HEK293T (cell line): Measurements from ENCODE around the gene MAPK12.

Source experiments
- CTCF ChIA-PET: fragments of 350-600 bp; formaldehyde crosslinking; extraction: SDS; loops from one replicate; lab custom pipeline; 2021; ENCODE audit warnings: antibody characterized with exemption, inconsistent platforms; lab: Yijun Ruan, JAX
- POLR2A ChIA-PET: fragments of 350-600 bp; formaldehyde crosslinking; extraction: SDS; loops from one replicate; lab custom pipeline; 2020; ENCODE audit warnings: antibody characterized with exemption, inconsistent platforms; lab: Yijun Ruan, JAX
- DNase-seq: peaks from one replicate; pipeline ENCODE4 v3.0.0; 2012; ENCODE audit warnings: mixed read lengths; ENCODE audit errors: extremely low spot score
- ARNT ChIP-seq: fragments of 450-650 bp; IDR thresholded peaks from 2 replicates; pipeline ENCODE4 v1.6.1; 2017; ENCODE audit warnings: mild to moderate bottlenecking
- BHLHE40 ChIP-seq: fragments of 450-650 bp; IDR thresholded peaks from 2 replicates; pipeline ENCODE4 v1.6.1; 2016; ENCODE audit warnings: mild to moderate bottlenecking, moderate library complexity, borderline replicate concordance
- CTBP1 ChIP-seq: fragments of 450-650 bp; IDR thresholded peaks from 2 replicates; pipeline ENCODE4 v1.6.1; 2016; ENCODE audit warnings: borderline replicate concordance
- ELF4 ChIP-seq: fragments of 450-650 bp; IDR thresholded peaks from 2 replicates; pipeline ENCODE4 v1.6.1; 2017; ENCODE audit warnings: antibody characterized with exemption
- FOXA1 ChIP-seq: fragments of 450-650 bp; IDR thresholded peaks from 2 replicates; pipeline ENCODE4 v1.6.1; 2016; ENCODE audit warnings: mild to moderate bottlenecking
- FOXK2 ChIP-seq: fragments of 450-650 bp; IDR thresholded peaks from 2 replicates; pipeline ENCODE4 v1.6.1; 2016; ENCODE audit warnings: mild to moderate bottlenecking
- FOXM1 ChIP-seq: fragments of 450-650 bp; IDR thresholded peaks from 2 replicates; pipeline ENCODE4 v1.6.1; 2017; ENCODE audit warnings: mild to moderate bottlenecking, borderline replicate concordance
- HDGF ChIP-seq: fragments of 450-650 bp; IDR thresholded peaks from 2 replicates; pipeline ENCODE4 v1.6.1; 2017; ENCODE audit warnings: antibody characterized with exemption, borderline replicate concordance
- L3MBTL2 ChIP-seq: fragments of 450-650 bp; conservative IDR thresholded peaks from 2 replicates; pipeline ENCODE4 v1.6.1; 2016; ENCODE audit warnings: mild to moderate bottlenecking
- LEF1 ChIP-seq: fragments of 450-650 bp; IDR thresholded peaks from 2 replicates; pipeline ENCODE4 v1.6.1; 2017; ENCODE audit warnings: mild to moderate bottlenecking, borderline replicate concordance
- NFRKB ChIP-seq: fragments of 450-650 bp; IDR thresholded peaks from 2 replicates; pipeline ENCODE4 v1.6.1; 2016; ENCODE audit warnings: mild to moderate bottlenecking, moderate library complexity
- PKNOX1 ChIP-seq: fragments of 450-650 bp; IDR thresholded peaks from 2 replicates; pipeline ENCODE4 v1.6.1; 2016
- SP1 ChIP-seq: fragments of 450-650 bp; IDR thresholded peaks from 2 replicates; pipeline ENCODE4 v1.6.1; 2017
- SUZ12 ChIP-seq: fragments of 450-650 bp; IDR thresholded peaks from 2 replicates; pipeline ENCODE4 v1.6.1; 2016; ENCODE audit warnings: mild to moderate bottlenecking
- TARDBP ChIP-seq: fragments of 450-650 bp; IDR thresholded peaks from 2 replicates; pipeline ENCODE4 v1.6.1; 2016
- ZNF384 ChIP-seq: fragments of 450-650 bp; IDR thresholded peaks from 2 replicates; pipeline ENCODE4 v1.6.1; 2016

MAPK12 gene

DNA sequence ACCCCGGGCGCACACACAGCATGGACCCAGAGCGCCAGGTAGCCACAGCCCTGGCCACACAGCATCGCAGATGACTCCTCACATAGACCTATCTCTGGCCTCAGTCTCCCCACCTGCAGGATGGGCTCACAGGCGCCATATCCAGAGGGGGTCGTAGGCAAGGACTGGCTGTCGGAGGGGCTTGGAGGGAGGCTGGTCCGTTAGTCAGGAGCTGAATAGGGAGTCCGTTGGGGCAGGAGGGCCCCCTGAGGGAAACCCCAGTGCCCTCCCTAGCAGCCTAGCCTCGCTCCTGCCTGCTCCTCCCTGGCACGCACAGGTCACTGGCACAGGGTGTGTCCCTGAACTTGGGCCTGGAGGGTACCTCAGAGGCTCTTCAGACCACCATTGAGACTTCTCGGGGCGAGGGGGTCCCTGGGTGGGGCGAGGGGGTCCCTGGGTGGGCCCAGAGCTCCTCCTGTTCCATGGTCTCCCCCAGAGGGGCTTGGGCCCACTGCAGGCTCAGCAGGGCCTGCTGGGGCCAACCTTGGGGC lies 44.0 kb upstream of the MAPK12 start:
- ChIA-PET POLR2A (no interaction called here), CTCF (interaction anchor here (0.6 to 1.4 kb wide), 2 partner anchors 21 to 74 kb away, joined by 3 read pairs; partner anchors contain the start of gene DENND6B)
- TF ChIP-seq NFRKB (no peak), HDGF (no peak), CTBP1 (no peak), ZNF384 (no peak), SP1 (no peak), FOXK2 (no peak), ELF4 (no peak), BHLHE40 (no peak), ARNT (no peak), PKNOX1 (no peak), TARDBP (no peak), SUZ12 (no peak), LEF1 (no peak), FOXM1 (no peak), FOXA1 (no peak), L3MBTL2 (no peak)
- no peak for DNase-seq

GRCh38 chr22:50304528-50305392 lies 43.3 kb upstream of the MAPK12 start:
- no peak for DNase-seq
- CTCF ChIA-PET = interaction anchor here (0.6 to 1.4 kb wide), 2 partner anchors 22 to 73 kb away, joined by 3 read pairs; partner anchors contain the start of gene DENND6B
- TF ChIP-seq ARNT (no peak), TARDBP (no peak), ELF4 (no peak), SP1 (no peak), CTBP1 (no peak), BHLHE40 (no peak), FOXA1 (no peak), LEF1 (no peak), FOXK2 (no peak), L3MBTL2 (no peak), NFRKB (no peak), PKNOX1 (no peak)
- POLR2A ChIA-PET = interaction anchor here (1.2 to 1.3 kb wide), 2 partner anchors 48 to 53 kb away, joined by 3 read pairs; partner anchors contain the start of gene HDAC10

- TF ChIP-seq NFRKB (no peak), L3MBTL2 (no peak), BHLHE40 (no peak), SUZ12 (no peak), SP1 (no peak), CTBP1 (no peak), LEF1 (no peak), FOXM1 (no peak), PKNOX1 (no peak), FOXK2 (no peak), FOXA1 (no peak), ZNF384 (no peak), TARDBP (no peak), ELF4 (no peak), ARNT (no peak), HDGF (no peak)
Observed at GRCh38 chr22:50303848-50304527, 42.5 kb upstream of the MAPK12 start.

GRCh38 chr22:50303515-50303847 lies 42.0 kb upstream of the MAPK12 start:
- ChIA-PET CTCF (interaction anchor here (0.7 to 0.9 kb wide), 2 partner anchors 31 to 51 kb away, joined by 3 read pairs; no protein-coding TSS in a partner anchor), POLR2A (interaction anchor here (1.3 kb wide), 1 partner anchor 52 kb away, joined by 3 read pairs; the partner anchor contains the start of gene HDAC10)
- TF ChIP-seq FOXK2 (no peak), PKNOX1 (no peak), ELF4 (no peak)
- DNase-seq = no peak

More at GRCh38 chr22:50303848-50304527, 42.5 kb upstream of the MAPK12 start:
- POLR2A ChIA-PET = interaction anchor here (1.2 to 1.3 kb wide), 2 partner anchors 48 to 53 kb away, joined by 3 read pairs; partner anchors contain the start of gene HDAC10
- CTCF ChIA-PET = interaction anchor here (0.7 to 1.4 kb wide), 3 partner anchors 22 to 51 kb away, joined by 3 read pairs; partner anchors contain the start of gene DENND6B
- no peak for DNase-seq

DNA sequence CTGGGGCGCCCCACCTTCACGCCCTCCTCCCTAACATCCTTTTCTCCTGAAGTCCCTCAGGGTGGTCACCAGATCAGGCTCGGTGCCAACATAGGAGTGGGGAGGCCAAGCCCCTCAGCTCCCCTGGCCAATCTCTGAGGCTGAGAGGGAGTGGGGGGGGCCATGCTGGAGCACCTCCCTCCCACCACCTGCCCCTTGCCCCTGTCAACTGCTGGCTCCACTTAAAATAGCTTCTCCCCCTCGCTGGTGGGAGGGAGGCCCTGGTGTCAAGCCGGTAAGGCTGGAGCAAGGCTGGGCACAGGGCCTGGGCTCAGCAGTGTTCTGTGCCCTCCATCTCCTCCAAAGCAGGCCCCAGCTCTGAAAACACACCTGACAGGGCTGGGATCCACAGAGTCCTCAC lies 41.1 kb upstream of the MAPK12 start:
- no peak for DNase-seq
- ChIA-PET POLR2A (interaction anchor here (0.8 to 1.5 kb wide), 3 partner anchors 12 to 31 kb away, joined by 3 read pairs; no protein-coding TSS in a partner anchor), CTCF (interaction anchor here (0.6 kb wide), 1 partner anchor 130 kb away, joined by 3 read pairs; no protein-coding TSS in a partner anchor)
- TF ChIP-seq L3MBTL2 (no peak), SP1 (no peak), ARNT (no peak), PKNOX1 (no peak), ELF4 (no peak), CTBP1 (no peak), TARDBP (no peak), FOXK2 (no peak), BHLHE40 (no peak)
